ENCODE results near the gene SHLD2.
"Not testable (repeated sequence)": the region's sequence is repeated elsewhere in the genome, so short reads cannot be mapped to it uniquely, and the experiment has no call there.

Gene SHLD2

GRCh38 chr10:87157821-87158220 is 62.8 kb downstream of the SHLD2 start:
- DNase-seq (ENCODE audit: low read depth, low spot score): peak; percentile 55
- in situ Hi-C loops (cut with HindIII; ENCODE audit: low sequenced_read_pairs); H3K4me3 ChIP-seq (ENCODE audit: low read depth, low read length): not testable (repeated sequence)

DNA sequence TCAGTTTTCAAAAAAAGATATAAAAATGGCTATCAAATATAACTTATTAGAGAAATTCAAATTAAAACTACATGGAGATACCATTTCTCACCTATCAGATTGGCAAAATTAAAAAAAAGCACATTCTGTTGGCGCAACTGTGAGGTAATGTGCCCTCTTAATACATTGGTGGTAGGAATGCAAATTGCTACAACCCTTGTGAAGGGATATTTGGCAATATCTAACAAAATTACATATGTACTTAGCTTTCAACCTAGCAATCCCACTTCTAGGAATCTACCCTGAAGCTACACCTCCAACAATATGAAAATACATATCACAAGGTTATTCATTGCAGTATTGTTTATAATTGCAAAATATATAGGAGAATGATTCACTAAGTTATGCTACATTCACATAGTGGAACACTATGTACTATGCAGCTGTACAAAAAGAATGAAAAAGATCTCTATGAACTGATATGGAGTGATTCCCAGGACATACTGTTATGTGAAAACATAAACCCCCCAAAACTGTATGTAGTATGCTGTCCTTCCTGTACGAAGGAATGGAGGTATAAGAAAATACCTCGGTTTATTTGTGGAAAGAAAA is 67.8 kb downstream of the SHLD2 start:
- DNase-seq (ENCODE audit: low read depth, low spot score); in situ Hi-C loops (cut with HindIII; ENCODE audit: low sequenced_read_pairs); H3K4me3 ChIP-seq (ENCODE audit: low read depth, low read length): not testable (repeated sequence)

- in situ Hi-C loops (cut with HindIII; ENCODE audit: low sequenced_read_pairs); H3K4me3 ChIP-seq (ENCODE audit: low read depth, low read length); DNase-seq (ENCODE audit: low read depth, low spot score): not testable (repeated sequence)
Measured at GRCh38 chr10:87163414-87163813, 68.4 kb downstream of the SHLD2 start.

- DNase-seq (ENCODE audit: low read depth, low spot score); in situ Hi-C loops (cut with HindIII; ENCODE audit: low sequenced_read_pairs); H3K4me3 ChIP-seq (ENCODE audit: low read depth, low read length): not testable (repeated sequence)
Measured at GRCh38 chr10:87169857-87170256, 74.9 kb downstream of the SHLD2 start.

DNA sequence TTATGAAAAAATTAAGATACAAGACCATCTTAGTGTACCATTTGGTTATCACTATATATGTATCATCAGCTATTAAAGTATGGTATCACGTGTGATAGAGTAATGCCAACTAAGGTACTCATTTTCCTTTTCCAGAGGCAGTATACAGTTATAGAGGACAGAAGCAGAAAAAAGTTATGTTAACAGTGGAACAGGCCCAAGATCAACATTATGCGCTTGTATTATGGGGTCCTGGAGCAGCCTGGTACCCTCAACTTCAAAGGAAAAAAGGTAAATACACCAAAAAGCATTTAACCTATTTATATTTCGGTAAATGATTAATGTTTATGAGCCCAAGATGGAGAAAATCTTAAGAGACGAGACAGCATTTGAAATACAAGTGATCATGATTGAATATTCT is 75.7 kb downstream of the SHLD2 start:
- in situ Hi-C loops (cut with HindIII; ENCODE audit: low sequenced_read_pairs); DNase-seq (ENCODE audit: low read depth, low spot score): not testable (repeated sequence)

DNA sequence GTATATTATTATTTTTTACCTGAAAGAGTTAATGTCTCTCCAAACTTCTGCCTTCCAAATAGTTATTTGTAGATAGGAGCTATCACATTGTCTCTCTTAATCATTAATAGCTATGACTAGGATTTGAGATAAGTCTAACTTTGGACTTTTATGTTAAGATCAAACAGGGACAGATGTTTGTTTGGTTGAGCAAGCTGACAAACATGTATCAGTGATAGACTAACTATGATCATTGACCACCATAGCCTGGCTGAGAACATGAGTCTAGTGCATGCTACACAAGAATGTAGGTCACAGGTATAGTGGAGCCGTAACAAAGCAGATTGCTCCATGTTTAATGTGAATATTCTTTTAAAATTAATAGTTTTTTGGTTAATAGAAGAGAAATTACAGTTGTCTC is 76.7 kb downstream of the SHLD2 start:
- H3K4me3 ChIP-seq (ENCODE audit: low read depth, low read length); in situ Hi-C loops (cut with HindIII; ENCODE audit: low sequenced_read_pairs); DNase-seq (ENCODE audit: low read depth, low spot score): not testable (repeated sequence)

More for the DNA sequence above, 75.7 kb downstream of the SHLD2 start:
- H3K4me3 ChIP-seq (ENCODE audit: low read depth, low read length): not testable (repeated sequence)

GRCh38 chr10:87172178-87172577 is 77.2 kb downstream of the SHLD2 start:
- in situ Hi-C loops (cut with HindIII; ENCODE audit: low sequenced_read_pairs); DNase-seq (ENCODE audit: low read depth, low spot score); H3K4me3 ChIP-seq (ENCODE audit: low read depth, low read length): not testable (repeated sequence)

DNA sequence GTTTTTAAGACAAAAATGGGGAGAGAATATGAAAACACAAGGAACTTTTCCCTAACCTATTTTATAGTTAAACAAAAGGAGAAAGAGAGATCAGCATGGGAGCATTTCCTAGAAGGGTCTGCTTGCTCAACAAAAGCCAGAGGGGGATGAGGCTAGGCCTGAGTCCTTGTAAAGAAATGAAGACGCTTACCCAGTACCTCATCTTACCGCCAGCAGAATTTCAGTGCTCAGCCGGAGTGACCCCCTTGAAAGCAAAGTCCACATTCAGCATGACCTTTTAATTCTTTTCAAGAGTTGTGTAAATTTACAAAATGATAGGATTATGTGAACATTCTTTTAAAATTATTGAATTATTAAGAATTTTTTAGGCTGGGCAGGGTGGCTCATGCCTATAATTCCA is 82.6 kb downstream of the SHLD2 start:
- H3K4me3 ChIP-seq (ENCODE audit: low read depth, low read length); in situ Hi-C loops (cut with HindIII; ENCODE audit: low sequenced_read_pairs); DNase-seq (ENCODE audit: low read depth, low spot score): not testable (repeated sequence)

DNA sequence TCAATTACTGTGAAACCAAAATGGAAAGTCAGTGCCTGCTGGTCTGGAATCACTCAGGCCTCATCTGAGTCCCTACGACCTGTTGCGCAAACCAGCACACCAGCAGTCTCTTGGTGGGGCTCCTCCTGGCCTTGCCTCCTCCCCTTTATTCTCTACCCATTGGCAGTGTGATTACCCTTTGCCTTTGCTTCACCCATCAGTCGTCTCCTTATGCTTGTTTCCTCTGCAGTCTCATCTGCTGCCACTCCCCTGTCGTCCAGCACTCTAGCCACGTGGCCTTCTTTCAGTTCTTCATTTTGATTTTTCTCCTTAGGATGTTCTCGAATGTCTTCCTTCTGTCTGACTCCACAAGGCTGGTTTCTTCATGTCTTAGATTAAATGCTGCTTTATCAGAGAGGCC is 89.4 kb downstream of the SHLD2 start:
- H3K4me3 ChIP-seq (ENCODE audit: low read depth, low read length); in situ Hi-C loops (cut with HindIII; ENCODE audit: low sequenced_read_pairs): not testable (repeated sequence)
- DNase-seq (ENCODE audit: low read depth, low spot score): peak; percentile 0

DNA sequence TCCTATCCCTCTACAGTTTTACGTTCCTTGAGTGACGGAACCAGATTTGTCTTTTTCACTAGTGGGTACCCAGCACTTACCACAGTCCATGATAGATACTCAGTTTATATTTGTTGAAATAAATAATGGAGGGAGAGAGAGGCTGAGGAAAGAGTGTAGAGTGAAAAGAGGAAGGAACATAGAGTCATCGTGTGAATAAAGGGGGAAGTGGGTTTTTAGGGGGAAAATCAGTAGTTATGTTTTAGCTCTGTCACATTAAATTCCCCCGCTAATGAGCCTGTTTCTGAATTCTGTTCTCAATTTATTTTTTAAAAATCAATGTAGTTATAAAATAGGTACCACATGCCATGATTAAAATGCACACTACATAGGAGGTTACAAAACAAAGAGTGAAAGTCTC is 91.0 kb downstream of the SHLD2 start:
- H3K4me3 ChIP-seq (ENCODE audit: low read depth, low read length); DNase-seq (ENCODE audit: low read depth, low spot score); in situ Hi-C loops (cut with HindIII; ENCODE audit: low sequenced_read_pairs): not testable (repeated sequence)

GRCh38 chr10:87187573-87187972 is 92.6 kb downstream of the SHLD2 start:
- H3K4me3 ChIP-seq (ENCODE audit: low read depth, low read length); in situ Hi-C loops (cut with HindIII; ENCODE audit: low sequenced_read_pairs); DNase-seq (ENCODE audit: low read depth, low spot score): not testable (repeated sequence)

DNA sequence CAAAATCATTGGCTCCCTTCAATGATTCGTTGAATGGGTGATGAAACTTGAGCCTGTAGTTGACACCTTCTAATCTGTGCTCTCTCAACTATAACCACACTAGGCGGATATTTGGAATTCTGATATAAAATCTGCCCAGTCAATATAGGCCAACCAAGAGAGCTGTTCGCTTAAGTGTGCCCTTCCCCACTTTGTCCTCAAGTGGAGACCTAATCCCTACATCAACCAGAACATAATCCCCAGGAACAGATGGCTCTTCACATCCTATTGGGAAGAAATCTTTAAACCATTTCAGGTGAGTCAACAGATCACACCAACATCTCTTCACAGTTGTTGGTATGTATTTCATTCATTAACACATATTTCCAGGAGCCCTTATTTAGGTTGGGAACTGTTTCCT is 96.8 kb downstream of the SHLD2 start:
- DNase-seq (ENCODE audit: low read depth, low spot score); H3K4me3 ChIP-seq (ENCODE audit: low read depth, low read length); in situ Hi-C loops (cut with HindIII; ENCODE audit: low sequenced_read_pairs): not testable (repeated sequence)

DNA sequence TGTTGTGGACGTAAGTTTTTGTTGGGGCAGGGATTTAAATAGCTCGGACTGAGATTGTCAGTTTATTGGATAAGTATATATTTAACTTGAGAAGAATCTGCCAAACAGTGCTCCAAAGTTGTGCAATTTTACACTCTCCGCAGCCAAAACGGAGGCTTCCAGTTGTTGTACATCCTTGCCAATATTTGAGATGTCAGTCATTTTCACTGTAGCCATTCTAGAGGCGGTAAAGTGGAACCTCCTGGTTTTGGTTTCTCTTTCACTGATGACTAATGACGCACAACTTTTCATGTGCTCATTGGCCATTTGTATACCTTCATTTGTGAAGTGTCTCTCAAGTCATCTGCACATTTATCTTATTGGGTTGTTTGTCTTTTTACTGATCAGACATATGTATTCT is 105.9 kb downstream of the SHLD2 start:
- H3K4me3 ChIP-seq (ENCODE audit: low read depth, low read length); in situ Hi-C loops (cut with HindIII; ENCODE audit: low sequenced_read_pairs): not testable (repeated sequence)
- peak; percentile 1 for DNase-seq (ENCODE audit: low read depth, low spot score)

GRCh38 chr10:87204801-87205200 is 109.8 kb downstream of the SHLD2 start:
- H3K4me3 ChIP-seq (ENCODE audit: low read depth, low read length); in situ Hi-C loops (cut with HindIII; ENCODE audit: low sequenced_read_pairs); DNase-seq (ENCODE audit: low read depth, low spot score): not testable (repeated sequence)

DNA sequence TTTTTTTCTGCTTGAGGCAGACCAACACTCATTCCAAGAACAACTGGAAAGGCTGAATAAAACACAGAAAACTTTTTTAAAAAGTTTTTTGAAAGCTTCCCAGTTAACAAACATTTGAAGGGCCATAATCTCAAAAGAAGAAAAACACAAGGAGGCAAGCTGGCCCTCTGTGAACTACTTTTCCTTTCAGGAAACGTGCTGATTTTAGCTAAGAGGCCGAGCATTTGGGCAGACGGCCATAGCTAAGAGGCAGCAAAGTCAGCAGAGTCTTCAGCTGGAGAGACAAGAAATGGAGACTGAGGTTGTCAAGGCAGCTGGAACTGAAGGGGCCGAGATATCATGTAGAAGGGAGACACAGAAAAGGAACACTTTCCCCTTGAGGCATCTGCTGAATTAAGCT is 111.9 kb downstream of the SHLD2 start:
- H3K4me3 ChIP-seq (ENCODE audit: low read depth, low read length); DNase-seq (ENCODE audit: low read depth, low spot score); in situ Hi-C loops (cut with HindIII; ENCODE audit: low sequenced_read_pairs): not testable (repeated sequence)

DNA sequence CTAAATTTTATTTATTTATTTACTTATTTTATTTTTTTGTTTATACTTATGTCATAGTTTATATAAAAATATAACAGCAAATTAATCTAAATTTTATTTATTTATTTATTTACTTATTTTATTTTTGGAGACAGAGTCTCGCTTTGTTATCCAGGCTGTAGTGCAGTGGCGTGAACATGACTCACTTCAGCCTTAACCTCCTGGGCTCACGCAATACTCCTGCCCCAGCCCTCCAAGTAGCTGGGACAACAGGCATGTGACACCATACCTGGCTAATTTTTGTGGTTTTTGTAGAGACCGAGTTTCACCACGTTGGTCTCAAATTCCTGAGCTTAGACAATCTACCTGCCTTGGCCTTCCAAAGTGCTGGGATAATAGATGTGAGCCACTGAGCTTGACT is 115.3 kb downstream of the SHLD2 start:
- H3K4me3 ChIP-seq (ENCODE audit: low read depth, low read length); in situ Hi-C loops (cut with HindIII; ENCODE audit: low sequenced_read_pairs); DNase-seq (ENCODE audit: low read depth, low spot score): not testable (repeated sequence)

- in situ Hi-C loops (cut with HindIII; ENCODE audit: low sequenced_read_pairs); H3K4me3 ChIP-seq (ENCODE audit: low read depth, low read length): not testable (repeated sequence)
- peak; percentile 2 for DNase-seq (ENCODE audit: low read depth, low spot score)
Measured at GRCh38 chr10:87211848-87212247, 116.8 kb downstream of the SHLD2 start.

- DNase-seq (ENCODE audit: low read depth, low spot score); in situ Hi-C loops (cut with HindIII; ENCODE audit: low sequenced_read_pairs); H3K4me3 ChIP-seq (ENCODE audit: low read depth, low read length): not testable (repeated sequence)
Measured at GRCh38 chr10:87213150-87213765, 118.3 kb downstream of the SHLD2 start.

Measured in astrocyte of the spinal cord (primary cell).